Measurements from ENCODE around the gene GPHN. TPM values are rescaled to one million over a fixed set of nuclear protein-coding genes. Genes with fewer than 3 reads are reported as not detected.

Gene GPHN
- total RNA-seq, 4 donors from 2014 or later = 14.8 to 20.8 (median 17.0) TPM

- TF ChIP-seq CTCF (IDR thresholded peaks at IDR 0.05) = no peak
- TF ChIP-seq POLR2A (IDR thresholded peaks at IDR 0.05) = no peak
- 87 to 94% methylated on average over 2 of the region's 2 CpGs for WGBS, 2 donors
- no peak overlapping the region for H3K4me3 ChIP-seq (ENCODE audit: low read depth, poor library complexity, severe bottlenecking)
- DNase-seq (ENCODE audit: low spot score in 2 of 2) = no peak
- intact Hi-C loops (cut with DNase I; ENCODE audit: low total_unique reads) = no loop called here
Measured at GRCh38 chr14:66638689-66639088, 130.7 kb downstream of the GPHN start.

GRCh38 chr14:66641861-66642635, 134.1 kb downstream of the GPHN start:
- WGBS, 2 donors = 80 to 86% methylated on average over 2 of the region's 2 CpGs
- DNase-seq (ENCODE audit: low spot score in 2 of 2) = no peak
- TF ChIP-seq POLR2A (IDR thresholded peaks at IDR 0.05) (no peak), CTCF (IDR thresholded peaks at IDR 0.05) (no peak)
- intact Hi-C loops (cut with DNase I; ENCODE audit: low total_unique reads) = no loop called here
- H3K4me3 ChIP-seq (ENCODE audit: low read depth, poor library complexity, severe bottlenecking) = no peak overlapping the region

GRCh38 chr14:66643344-66643743, 135.4 kb downstream of the GPHN start:
- no peak for DNase-seq (ENCODE audit: low spot score in 2 of 2)
- H3K4me3 ChIP-seq (ENCODE audit: low read depth, poor library complexity, severe bottlenecking) = no peak overlapping the region
- intact Hi-C loops (cut with DNase I; ENCODE audit: low total_unique reads) = no loop called here
- no peak for TF ChIP-seq POLR2A (IDR thresholded peaks at IDR 0.05)
- no peak for TF ChIP-seq CTCF (IDR thresholded peaks at IDR 0.05)

- no peak overlapping the region for H3K4me3 ChIP-seq (ENCODE audit: low read depth, poor library complexity, severe bottlenecking)
- intact Hi-C loops (cut with DNase I; ENCODE audit: low total_unique reads) = no loop called here
- TF ChIP-seq CTCF (IDR thresholded peaks at IDR 0.05) = no peak
- no peak for TF ChIP-seq POLR2A (IDR thresholded peaks at IDR 0.05)
- WGBS, 2 donors = 83 to 87% methylated on average over 1 of the region's 1 CpG
- DNase-seq (ENCODE audit: low spot score in 2 of 2) = no peak
Measured at GRCh38 chr14:66645716-66646115, 137.8 kb downstream of the GPHN start.

- no peak for DNase-seq (ENCODE audit: low spot score in 2 of 2)
- intact Hi-C loops (cut with DNase I; ENCODE audit: low total_unique reads) = no loop called here
- WGBS, 2 donors = 86% methylated on average over 3 of the region's 3 CpGs
- TF ChIP-seq CTCF (IDR thresholded peaks at IDR 0.05) (no peak), POLR2A (IDR thresholded peaks at IDR 0.05) (no peak)
- H3K4me3 ChIP-seq (ENCODE audit: low read depth, poor library complexity, severe bottlenecking) = no peak overlapping the region
Measured at GRCh38 chr14:66649498-66649897, 141.6 kb downstream of the GPHN start.

GRCh38 chr14:66650491-66650911, 142.6 kb downstream of the GPHN start:
- WGBS, 2 donors = 68 to 72% methylated on average over 3 of the region's 3 CpGs
- H3K4me3 ChIP-seq (ENCODE audit: low read depth, poor library complexity, severe bottlenecking) = no peak overlapping the region
- TF ChIP-seq POLR2A (IDR thresholded peaks at IDR 0.05) (no peak), CTCF (IDR thresholded peaks at IDR 0.05) (no peak)
- intact Hi-C loops (cut with DNase I; ENCODE audit: low total_unique reads) = no loop called here
- DNase-seq (ENCODE audit: low spot score in 2 of 2) = no peak
